Natural killer cell treated with Interleukin-12 subunit alpha and Interleukin-12 subunit beta and Interleukin-15 and Interleukin-18, amount 100 ng/mL, for 72 hours (primary cell): ENCODE results near the gene PPY. TPM values are rescaled to one million over a fixed set of nuclear protein-coding genes. Genes with fewer than 3 reads are reported as not detected.
A peak's percentile ranks its signal among the peaks of the same experiment; 100 is the strongest.
"Not testable (repeated sequence)": the region's sequence is repeated elsewhere in the genome, so short reads cannot be mapped to it uniquely, and the experiment has no call there.

Experiments
- ATAC-seq, 2 donors: fragments of 150-1000 bp; cut with Tn5 transposase in 1 of 2; sonication (Bioruptor Pico), chemical (Tn5 transposase) in 1 of 2; 2 replicates each; pipeline ENCODE4 v1.10.0; 2021
- DNase-seq: peaks from one replicate; pipeline ENCODE4 v3.0.0; 2022; ENCODE audit warnings: low spot score
- H3K27ac Mint-ChIP-seq, 2 donors: 1 replicate in 1 of 2; 2 replicates in 1 of 2; pipeline ENCODE4 v1.8.0; 2022; ENCODE audit warnings: mixed read lengths in 2 of 2, mild to moderate bottlenecking in 1 of 2, moderate library complexity in 1 of 2
- H3K27me3 Mint-ChIP-seq, 2 donors: 1 replicate in 1 of 2; 2 replicates in 1 of 2; pipeline ENCODE4 v1.8.0; 2022; ENCODE audit warnings: mixed read lengths in 2 of 2
- H3K36me3 Mint-ChIP-seq: one replicate; pipeline ENCODE4 v1.8.0; 2022; ENCODE audit warnings: mixed read lengths
- H3K4me1 Mint-ChIP-seq, 2 donors: 1 replicate in 1 of 2; 2 replicates in 1 of 2; pipeline ENCODE4 v1.8.0; 2022; ENCODE audit warnings: low read depth in 2 of 2, mixed read lengths in 2 of 2, mild to moderate bottlenecking in 1 of 2
- H3K4me3 Mint-ChIP-seq: one replicate; pipeline ENCODE4 v1.8.0; 2022; ENCODE audit warnings: mixed read lengths
- H3K9me3 Mint-ChIP-seq: 2 replicates; pipeline ENCODE4 v1.8.0; 2022; ENCODE audit warnings: mixed read lengths
- total RNA-seq, 2 donors: library from RNA; stranded (reverse); gene quantifications; one replicate each; pipeline ENCODE4 v1.2.3, GENCODE V29; 2022

Gene PPY
- total RNA-seq, 2 donors from 2014 or later: not detected

DNA sequence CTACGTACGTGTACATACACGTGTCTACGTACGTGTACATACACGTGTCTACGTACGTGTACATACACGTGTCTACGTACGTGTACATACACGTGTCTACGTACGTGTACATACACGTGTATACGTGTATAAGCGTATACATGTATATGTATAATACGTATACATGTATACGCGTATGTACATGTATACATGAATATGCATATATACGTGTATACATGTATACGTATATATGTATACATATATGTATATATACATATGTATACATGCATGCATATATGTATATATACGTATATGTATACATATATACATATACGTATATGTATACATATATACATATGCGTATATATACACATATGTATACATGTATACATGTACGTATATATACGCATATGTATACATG, 33.6 kb upstream of the PPY start:
- ATAC-seq (no peak), DNase-seq (no peak)
- H3K36me3 Mint-ChIP-seq: no peaks in the 10 kb centered on the region
- no peak overlapping the region for H3K27ac Mint-ChIP-seq
- H3K9me3 Mint-ChIP-seq: no peaks in the 10 kb centered on the region
- no peaks in the 10 kb centered on the region for H3K4me1 Mint-ChIP-seq
- peaks cover 6 to 22% of the 10 kb centered on the region in 2 donors for H3K27me3 Mint-ChIP-seq
- H3K4me3 Mint-ChIP-seq: no peak overlapping the region

DNA sequence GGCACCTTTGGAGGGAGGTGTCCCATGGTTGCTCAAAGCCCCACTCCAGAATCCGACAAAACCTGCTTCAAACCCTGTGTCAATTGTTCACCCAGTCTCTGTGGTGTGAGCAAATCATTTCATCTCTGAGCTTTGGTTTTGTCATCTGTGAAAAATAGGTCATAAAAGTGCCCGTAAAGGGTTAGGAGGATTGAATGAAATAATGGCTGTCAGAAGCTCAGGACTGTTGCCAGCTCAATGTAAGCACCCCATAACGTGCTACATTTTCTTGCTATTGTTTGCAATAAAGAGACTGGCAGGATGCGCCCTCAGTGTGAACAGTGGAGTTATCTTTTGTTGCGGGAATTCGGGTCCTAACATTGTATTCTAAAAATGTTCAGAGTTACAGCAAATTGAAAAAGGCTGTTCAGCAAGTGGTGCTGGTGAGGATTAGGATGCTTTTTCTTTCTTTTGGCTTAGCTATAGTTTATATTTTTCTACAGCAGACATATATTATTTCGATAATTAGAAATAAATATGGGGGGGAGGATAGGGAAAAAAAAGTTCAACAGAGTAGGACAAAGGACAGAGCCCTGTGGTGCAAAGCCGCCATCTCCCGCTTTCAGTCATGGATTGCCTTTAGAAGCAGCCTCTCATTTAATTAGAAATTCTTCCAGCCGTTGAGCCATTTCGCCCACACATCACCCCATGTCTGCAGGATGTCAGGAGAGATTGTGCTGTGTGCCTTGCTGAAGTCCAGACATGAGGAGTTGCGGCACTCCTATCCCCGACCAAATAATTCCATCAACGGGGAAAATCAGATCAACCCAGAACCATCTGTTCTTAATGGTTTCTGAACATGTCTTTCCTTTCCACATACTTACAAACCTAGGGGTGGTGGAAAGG, 32.3 kb upstream of the PPY start:
- H3K27me3 Mint-ChIP-seq: peaks cover 6 to 18% of the 10 kb centered on the region in 2 donors
- ATAC-seq: no peak

DNA sequence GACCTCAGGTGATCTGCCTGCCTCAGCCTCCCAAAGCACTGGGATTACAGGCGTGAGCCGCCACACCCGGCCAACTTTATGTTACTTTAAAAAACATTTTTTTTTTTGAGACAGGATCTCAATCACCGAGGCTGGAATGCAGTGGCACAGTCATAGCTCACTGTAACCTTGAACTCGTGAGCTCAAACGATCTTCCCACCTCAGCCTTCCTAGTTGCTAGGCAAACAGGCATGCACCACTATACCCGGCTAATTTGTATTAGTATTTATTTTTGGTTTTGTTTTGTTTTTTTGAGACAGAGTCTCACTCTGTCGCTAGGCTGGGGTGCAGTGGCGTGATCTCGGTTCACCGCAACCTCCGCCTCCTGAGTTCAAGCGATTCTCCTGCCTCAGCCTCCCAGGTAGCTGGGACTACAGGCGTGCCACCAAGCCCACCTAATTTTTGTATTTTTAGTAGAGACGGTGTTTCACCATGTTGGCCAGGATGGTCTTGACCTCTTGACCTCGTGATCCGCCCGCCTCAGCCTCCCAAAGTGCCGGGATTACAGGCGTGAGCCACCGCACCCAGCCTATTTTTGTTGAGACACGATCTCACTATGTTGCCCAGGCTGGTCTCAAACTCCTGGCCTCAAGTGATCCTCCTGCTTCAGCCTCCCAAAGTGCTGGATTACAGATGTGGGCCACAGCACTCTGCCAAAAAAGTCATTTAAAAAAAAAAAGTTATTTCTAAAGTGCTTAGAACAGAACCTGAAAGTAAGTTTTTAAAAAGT, 30.4 kb upstream of the PPY start:
- not testable (repeated sequence) for H3K4me3 Mint-ChIP-seq, H3K27ac Mint-ChIP-seq, ATAC-seq, DNase-seq, H3K27me3 Mint-ChIP-seq, H3K4me1 Mint-ChIP-seq, H3K36me3 Mint-ChIP-seq, H3K9me3 Mint-ChIP-seq

More for the DNA sequence above, 32.3 kb upstream of the PPY start:
- H3K4me3 Mint-ChIP-seq: no peak overlapping the region
- H3K27ac Mint-ChIP-seq: no peak overlapping the region
- no peaks in the 10 kb centered on the region for H3K36me3 Mint-ChIP-seq
- H3K4me1 Mint-ChIP-seq: no peaks in the 10 kb centered on the region
- DNase-seq: no peak
- H3K9me3 Mint-ChIP-seq: no peaks in the 10 kb centered on the region

DNA sequence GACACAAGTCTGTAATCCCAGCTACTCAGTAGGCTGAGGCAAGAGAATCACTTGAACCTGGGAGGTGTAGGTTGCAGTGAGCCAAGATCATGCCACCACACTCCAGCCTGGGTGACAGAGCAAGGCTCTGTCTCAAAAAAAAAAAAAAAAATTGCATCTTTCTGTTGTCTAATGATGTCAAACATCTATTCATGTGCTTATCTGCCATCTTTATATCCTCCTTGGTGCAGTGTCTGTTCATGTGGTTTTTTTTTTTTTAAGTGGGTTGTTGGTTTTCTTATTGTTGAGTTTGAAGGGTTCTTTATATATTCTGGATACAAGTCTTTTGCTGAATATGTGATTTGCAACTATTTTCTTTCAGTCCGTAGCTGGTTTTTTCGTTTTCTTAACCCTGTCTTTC, 29.2 kb upstream of the PPY start:
- not testable (repeated sequence) for H3K27me3 Mint-ChIP-seq, H3K27ac Mint-ChIP-seq, H3K4me3 Mint-ChIP-seq, H3K36me3 Mint-ChIP-seq, H3K9me3 Mint-ChIP-seq, ATAC-seq, H3K4me1 Mint-ChIP-seq, DNase-seq

DNA sequence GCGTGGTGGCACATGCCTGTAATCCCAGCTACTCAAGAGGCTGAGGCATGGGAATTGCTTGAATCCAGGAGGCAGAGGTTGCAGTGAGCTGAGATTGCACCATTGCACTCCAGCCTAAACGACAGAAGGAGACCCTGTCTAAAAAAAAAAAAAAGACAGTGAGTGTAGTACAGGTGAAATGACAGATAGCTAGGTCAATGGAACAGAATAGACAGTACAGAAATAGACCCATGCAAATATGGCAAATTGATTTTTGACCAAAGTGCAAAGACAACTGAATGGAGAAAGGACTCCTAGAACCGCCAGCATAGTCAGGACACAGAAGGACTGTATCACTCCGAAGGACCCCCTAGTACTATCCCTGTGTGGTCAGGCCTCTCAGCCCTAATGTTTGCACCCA, 28.1 kb upstream of the PPY start:
- H3K27ac Mint-ChIP-seq: no peak overlapping the region

DNA sequence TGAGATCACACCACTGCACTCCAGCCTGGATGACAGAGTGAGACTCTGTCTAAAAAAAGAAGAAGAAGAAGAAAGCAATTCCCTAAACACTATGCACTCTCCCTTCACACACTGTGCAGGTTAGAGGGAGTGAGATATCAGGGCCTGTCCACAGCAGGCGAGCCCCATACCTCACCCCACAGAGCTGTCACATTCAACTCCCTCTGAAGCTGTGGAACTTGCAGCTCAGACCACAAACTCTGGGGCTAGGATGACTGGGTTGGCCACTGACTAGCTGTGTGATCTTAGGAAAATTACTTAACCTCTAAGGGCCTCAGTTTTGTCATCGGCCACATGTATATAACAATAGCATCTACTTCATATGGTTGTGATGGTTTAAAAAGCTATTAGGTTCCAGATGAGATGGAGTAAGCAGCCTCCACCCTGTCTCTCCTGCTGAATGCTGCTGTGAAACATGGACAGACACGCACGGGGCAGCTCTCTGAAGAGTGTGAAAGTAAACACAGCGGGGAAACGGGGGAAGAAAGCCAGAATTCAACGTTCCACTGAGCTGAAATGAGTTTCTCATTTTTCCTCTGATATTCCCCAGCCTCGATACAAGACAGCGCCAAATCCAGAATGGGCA, 25.1 kb upstream of the PPY start:
- Mint-ChIP-seq H3K27me3 (peaks cover 19% of the 10 kb centered on the region in 2 donors), H3K36me3 (no peaks in the 10 kb centered on the region), H3K27ac (no peak overlapping the region), H3K9me3 (no peaks in the 10 kb centered on the region), H3K4me1 (no peaks in the 10 kb centered on the region), H3K4me3 (no peak overlapping the region)
- DNase-seq (no peak), ATAC-seq (peak in 1 of 2 donors; percentile 59)

More for the DNA sequence above, 28.1 kb upstream of the PPY start:
- ATAC-seq (no peak), DNase-seq (no peak)
- no peaks in the 10 kb centered on the region for H3K36me3 Mint-ChIP-seq
- H3K9me3 Mint-ChIP-seq: no peaks in the 10 kb centered on the region
- H3K4me1 Mint-ChIP-seq: no peaks in the 10 kb centered on the region
- H3K27me3 Mint-ChIP-seq: peaks cover 8 to 10% of the 10 kb centered on the region in 2 donors
- H3K4me3 Mint-ChIP-seq: no peak overlapping the region

DNA sequence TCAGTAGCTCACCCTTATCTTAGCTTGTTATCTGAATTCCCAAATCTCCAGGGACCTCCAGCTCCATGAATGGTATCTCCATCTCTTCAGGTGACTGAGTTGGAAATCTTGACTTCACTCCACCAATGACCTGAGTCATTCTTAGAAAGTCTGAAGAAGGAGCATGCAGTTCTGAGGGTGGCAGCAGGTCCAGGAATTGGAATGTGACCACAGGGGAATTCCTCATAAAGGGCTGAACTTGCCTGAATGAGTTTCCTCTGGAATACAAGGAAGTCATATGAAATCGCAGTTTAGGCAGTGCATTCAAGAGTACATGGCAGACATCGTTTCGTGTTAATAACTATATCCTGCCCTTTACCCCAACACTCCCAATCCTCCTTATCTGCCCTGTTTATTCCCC, 24.0 kb upstream of the PPY start:
- ATAC-seq (no peak), DNase-seq (no peak)
- Mint-ChIP-seq H3K4me1 (no peaks in the 10 kb centered on the region), H3K4me3 (no peak overlapping the region), H3K27ac (no peak overlapping the region), H3K36me3 (no peaks in the 10 kb centered on the region), H3K9me3 (no peaks in the 10 kb centered on the region), H3K27me3 (peaks cover 21 to 23% of the 10 kb centered on the region in 2 donors)

DNA sequence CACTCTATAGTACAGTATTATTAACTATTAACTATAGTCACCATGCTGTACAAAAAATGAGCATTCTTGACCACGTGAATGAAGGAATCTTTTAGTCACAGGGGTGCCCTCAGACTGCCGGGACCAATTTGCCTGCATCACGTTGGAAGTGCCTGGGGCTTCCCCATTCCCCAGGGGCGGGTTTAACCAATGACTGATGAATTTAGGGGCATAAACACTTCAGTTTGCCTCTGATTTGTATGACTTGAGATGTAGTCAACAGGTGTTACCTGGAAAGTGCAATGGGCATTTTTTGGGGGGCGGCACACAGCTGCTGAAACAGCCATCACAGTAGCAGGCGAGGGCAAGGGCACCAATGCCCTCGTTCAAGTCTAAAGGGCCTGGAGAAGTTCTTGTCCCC, 20.2 kb upstream of the PPY start:
- no peaks in the 10 kb centered on the region for H3K36me3 Mint-ChIP-seq
- no peak for DNase-seq
- ATAC-seq: no peak
- no peak overlapping the region for H3K4me3 Mint-ChIP-seq
- H3K27ac Mint-ChIP-seq: no peak overlapping the region
- H3K9me3 Mint-ChIP-seq: no peaks in the 10 kb centered on the region
- no peaks in the 10 kb centered on the region for H3K4me1 Mint-ChIP-seq
- H3K27me3 Mint-ChIP-seq: peaks cover 19 to 22% of the 10 kb centered on the region in 2 donors

DNA sequence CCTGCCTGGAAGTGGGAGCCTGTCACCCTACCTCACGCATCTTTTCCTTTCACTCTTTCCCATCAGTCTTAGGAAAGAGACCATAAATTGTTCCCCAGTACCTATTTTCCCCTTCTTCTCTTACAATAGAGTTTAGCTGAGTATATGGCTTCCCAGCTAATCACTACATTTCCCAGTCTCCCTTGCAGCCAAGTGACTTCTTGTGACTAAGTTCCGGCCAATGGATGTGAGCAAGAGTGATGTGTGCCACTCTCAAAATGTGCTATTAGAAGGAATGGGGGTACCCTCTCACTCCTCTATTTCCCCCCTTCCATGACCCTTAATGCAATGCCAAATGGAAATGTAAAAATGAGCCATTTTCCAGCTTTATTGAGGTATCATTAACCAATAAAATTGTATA, 19.7 kb upstream of the PPY start:
- DNase-seq (no peak), ATAC-seq (no peak)
- no peaks in the 10 kb centered on the region for H3K4me1 Mint-ChIP-seq
- no peaks in the 10 kb centered on the region for H3K9me3 Mint-ChIP-seq
- H3K27ac Mint-ChIP-seq: no peak overlapping the region
- no peaks in the 10 kb centered on the region for H3K36me3 Mint-ChIP-seq
- H3K27me3 Mint-ChIP-seq: peaks cover 17 to 19% of the 10 kb centered on the region in 2 donors
- H3K4me3 Mint-ChIP-seq: no peak overlapping the region

DNA sequence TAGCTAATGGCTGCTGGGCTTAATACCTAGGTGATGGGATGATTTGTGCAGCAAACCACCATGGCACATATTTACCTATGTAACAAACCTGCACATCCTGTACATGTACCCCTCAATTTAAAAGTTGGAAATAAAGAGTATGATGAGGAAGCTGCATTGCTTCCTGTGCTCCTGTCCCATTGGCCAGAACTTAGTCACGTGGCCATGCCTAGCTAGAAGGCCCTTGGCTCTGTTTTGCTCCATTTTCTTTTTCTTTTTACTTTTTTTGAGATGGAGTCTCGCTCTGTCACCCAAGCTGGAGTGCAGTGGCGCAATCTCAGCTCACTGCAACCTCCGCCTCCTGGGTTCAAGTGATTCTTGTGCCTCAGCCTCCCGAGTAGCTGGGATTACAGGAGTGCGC, 19.0 kb upstream of the PPY start:
- H3K4me3 Mint-ChIP-seq, ATAC-seq, H3K27ac Mint-ChIP-seq, H3K36me3 Mint-ChIP-seq, H3K9me3 Mint-ChIP-seq, H3K4me1 Mint-ChIP-seq, DNase-seq: not testable (repeated sequence)
- H3K27me3 Mint-ChIP-seq: peaks cover 17 to 19% of the 10 kb centered on the region in 2 donors

DNA sequence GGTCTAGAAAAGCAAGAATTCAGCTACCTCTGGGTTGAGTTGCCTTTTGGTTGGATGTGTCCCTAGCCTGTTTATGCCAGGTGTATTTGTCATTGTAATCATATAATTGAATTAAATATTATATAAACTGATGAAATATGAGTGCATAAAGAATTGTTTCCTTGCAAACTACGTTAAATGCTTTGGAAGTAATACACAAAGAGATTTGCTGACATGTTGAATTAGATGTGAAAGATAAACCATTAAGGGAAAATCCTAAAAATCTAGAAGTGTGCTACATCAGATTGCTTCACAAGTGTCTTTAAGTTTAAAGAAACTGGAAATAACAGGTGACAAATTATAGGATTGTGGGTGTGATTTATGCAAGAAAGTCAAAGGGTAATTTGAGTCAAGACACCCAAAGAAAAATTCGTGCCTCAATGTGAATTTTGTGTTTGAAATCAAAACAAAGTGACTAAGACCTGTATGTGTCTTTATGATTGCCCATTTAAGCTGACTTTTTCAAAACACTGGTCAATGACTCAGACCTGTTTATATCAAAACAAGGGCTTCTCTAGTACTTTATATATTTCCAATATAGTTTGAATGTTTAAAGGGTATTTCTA, 16.6 kb upstream of the PPY start:
- Mint-ChIP-seq H3K27ac (no peak overlapping the region), H3K4me1 (no peaks in the 10 kb centered on the region), H3K4me3 (no peak overlapping the region), H3K27me3 (peaks cover 24 to 32% of the 10 kb centered on the region in 2 donors), H3K36me3 (no peaks in the 10 kb centered on the region), H3K9me3 (no peaks in the 10 kb centered on the region)
- ATAC-seq (no peak), DNase-seq (no peak)

DNA sequence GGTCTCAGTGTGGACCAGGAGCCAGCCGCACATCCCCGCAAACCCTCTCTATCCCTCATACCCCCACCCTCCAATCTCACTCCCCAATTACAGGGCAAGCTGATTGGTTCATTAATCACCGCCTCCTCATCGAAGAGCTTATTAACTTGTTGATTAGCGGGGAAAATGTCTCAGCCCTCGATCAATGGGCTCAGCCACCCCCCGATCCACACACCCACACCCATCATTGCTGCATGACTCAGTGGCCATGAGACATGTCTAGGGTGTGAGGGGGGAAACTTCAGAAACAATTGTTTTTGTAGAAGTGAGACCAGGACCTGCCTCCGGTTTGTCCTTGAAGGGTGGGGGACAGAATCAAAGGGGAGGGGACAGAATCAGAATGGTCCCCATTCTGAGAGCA, 13.9 kb upstream of the PPY start:
- no peaks in the 10 kb centered on the region for H3K36me3 Mint-ChIP-seq
- H3K27me3 Mint-ChIP-seq: peaks cover 27 to 30% of the 10 kb centered on the region in 2 donors
- peaks cover 0 to 2% of the 10 kb centered on the region in 2 donors for H3K4me1 Mint-ChIP-seq
- no peak overlapping the region for H3K27ac Mint-ChIP-seq
- no peak overlapping the region for H3K4me3 Mint-ChIP-seq
- H3K9me3 Mint-ChIP-seq: no peaks in the 10 kb centered on the region
- DNase-seq (peak; percentile 35), ATAC-seq (no peak)

DNA sequence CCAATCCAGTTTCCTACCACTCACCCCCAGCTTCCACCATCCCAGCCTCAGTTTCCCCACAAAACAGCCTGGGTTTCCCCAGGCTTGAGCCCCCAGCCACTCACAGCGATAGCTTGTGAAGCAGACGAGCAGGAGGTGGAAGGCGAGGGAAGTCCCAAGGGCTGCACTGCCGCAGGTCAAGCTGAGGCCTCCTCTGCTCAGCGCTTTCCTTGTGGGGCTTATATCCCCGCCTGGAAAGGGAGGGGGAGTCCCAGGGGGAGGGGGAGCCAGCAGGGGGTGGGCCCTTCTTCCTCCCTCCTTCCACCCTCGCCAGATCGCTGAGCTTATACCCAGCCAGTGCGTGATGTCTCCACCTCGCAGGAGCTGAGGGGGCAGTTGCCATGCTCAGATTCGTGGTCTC, 11.5 kb upstream of the PPY start, which contains the start of gene PYY:
PYY (minus strand) TSS at position 195 of the 400 bp plus-strand sequence. CDS start 457 bp downstream, outside the sequence.
- ATAC-seq (no peak), DNase-seq (peak; percentile 39)
- H3K4me1 Mint-ChIP-seq: peaks cover 0 to 2% of the 10 kb centered on the region in 2 donors
- peaks cover 31 to 46% of the 10 kb centered on the region in 2 donors for H3K27me3 Mint-ChIP-seq
- H3K36me3 Mint-ChIP-seq: no peaks in the 10 kb centered on the region
- no peaks in the 10 kb centered on the region for H3K9me3 Mint-ChIP-seq
- no peak within 1 kb of the TSS for H3K27ac Mint-ChIP-seq
- H3K4me3 Mint-ChIP-seq: no peak within 1 kb of the TSS
